GM21825 (cell line): Measurements from ENCODE around the gene CNTN6.
"Not testable (repeated sequence)": the region's sequence is repeated elsewhere in the genome, so short reads cannot be mapped to it uniquely, and the experiment has no call there.

ENCODE experiments used
- ATAC-seq: cut with Tn5 transposase; IDR thresholded peaks from one replicate; pipeline ENCODE4 v1.9.1; 2021; ENCODE audit warnings: mild to moderate bottlenecking, moderate library complexity; ENCODE audit not compliant: unreplicated experiment

Gene CNTN6

DNA sequence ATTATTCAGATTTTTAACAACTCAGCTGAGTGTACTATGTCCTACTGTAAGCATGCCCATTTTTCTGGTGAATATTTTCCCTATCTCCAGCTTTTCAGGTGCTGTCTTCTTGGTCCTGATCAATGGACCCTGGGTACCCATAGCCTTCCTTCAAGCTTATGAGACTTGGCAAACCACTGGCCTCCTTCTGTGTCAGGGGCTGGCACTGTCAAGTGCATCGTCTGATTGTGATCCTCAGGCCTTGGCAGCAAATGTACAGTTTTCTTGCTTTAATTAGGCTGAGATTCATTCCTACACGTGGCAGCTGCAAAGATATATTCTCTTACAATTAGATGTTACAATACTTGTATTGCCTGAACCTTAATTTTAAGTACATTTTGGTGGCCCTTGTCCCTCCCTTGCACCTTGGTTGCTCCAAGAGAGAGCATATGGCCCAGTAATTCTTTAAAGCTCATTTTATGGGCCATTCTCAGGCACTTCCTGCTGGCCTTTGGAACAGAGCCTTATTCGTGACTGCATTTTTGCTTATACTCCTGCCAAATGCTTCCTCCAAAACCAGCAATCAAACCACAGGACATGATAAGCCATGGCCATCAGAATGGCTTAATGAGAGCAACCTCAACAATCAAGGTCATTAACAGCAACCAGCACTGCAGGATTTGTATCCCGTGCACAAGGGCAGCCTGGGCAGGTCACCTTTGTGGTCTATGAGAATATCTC, 179.9 kb downstream of the CNTN6 start:
- no peak for ATAC-seq

DNA sequence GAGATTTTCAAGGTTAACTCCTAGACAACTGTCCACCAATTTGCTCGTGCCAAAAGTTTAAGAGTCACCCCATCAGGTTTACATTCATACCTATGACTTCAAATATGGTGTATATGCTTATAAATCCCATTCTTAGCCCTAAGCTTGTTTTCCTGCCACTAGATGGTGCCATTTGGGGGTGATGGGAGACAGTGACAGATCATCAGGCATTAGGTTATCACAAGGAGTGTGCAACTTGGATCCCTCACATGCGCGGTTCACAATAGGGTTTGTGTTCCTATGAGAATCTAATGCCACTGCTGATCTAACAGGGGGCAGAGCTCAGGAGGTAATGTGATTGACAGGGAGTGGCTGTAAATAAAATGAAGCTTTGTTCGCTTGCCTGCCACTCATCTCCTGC, 182.7 kb downstream of the CNTN6 start:
- ATAC-seq = no peak

DNA sequence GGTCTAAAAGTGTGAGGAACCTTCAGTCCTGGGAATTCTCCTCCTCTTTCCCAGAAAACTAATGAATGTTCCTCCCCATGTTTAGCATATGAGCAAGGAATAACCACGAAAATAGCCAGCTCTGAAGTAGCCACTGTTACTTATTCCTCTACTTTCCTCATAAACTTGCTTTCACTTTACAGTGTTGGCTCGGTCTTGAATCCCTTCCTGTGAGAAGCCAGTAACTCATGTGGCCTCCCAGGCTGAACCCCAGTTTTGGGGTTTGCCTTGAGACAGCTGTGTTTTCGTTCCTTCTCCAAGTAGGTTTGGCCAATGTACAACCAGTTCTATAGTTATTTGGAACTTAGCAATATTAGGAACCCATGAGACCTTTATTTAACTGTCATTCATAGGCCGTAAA, 195.0 kb downstream of the CNTN6 start:
- no peak for ATAC-seq

DNA sequence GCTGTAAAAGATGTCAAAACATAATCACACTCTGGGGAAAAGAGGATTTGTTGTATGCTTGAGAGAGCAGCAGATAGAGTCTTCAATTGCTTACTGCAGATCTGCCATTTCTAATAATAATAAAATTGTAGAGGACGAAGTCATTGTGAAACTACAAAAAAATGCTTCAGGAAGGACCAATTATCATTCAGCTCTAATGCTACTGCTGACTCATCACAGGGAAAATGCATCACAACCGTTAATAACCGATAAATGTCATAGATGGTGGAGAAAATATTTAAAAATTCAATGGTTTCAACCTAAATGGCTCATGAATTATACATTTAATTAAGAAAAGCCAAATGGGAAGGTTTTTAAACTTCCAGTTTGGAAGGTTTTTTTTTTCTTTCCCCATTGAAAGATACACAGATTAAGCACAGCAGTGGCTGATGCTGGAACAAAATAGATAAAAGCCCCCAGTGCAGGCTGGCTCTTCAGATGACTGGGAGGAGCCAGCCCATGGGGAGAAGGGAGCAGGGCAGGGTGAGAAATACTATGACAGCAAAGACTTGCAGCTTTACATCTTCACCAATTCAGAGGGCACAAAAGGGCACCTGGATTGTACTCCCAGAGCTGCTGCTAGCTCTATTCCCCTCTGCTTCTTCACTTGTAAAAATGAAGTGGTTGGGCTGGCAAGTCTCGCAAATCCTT, 196.1 kb downstream of the CNTN6 start:
- ATAC-seq = no peak

DNA sequence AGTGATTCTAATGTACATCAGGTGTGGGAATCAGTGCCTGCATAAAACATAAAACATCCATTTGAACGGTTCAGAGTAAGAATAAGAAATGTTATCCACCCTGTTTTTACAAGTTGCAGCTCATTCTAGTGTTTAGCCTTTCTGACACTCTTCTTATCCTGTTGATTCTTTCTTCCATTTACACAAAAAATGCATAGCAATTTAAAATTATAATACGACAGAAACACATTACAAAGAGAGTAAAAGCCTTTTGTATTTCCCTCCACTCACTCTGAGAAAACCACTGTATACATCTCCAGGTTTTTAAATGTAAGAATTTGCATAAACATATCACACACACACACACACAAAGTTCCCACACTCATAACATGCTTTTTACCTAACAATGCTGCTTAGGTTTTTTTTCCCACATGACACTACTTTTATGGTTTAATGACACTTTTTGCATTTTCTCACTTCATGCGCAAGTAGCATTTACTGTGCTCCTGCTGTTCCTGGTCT, 199.8 kb downstream of the CNTN6 start:
- ATAC-seq = no peak

DNA sequence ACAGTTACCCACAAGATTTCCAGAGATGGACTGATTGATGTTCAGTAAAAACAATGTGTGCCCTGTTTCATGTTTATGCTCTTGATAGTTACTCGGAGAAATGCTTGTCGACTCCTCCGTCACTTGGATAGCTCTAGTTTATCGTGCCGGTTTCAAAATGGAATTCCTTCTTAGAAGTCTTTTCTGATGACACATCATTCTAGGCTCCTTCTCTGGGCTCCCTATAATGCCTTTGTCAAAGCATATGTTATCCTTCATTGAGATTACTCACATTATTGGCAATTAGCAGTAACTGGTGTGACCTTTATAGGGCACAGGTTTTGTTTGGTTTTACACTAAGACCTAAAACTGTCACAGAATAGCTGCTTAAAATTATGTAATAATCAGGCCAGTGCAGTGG, 201.8 kb downstream of the CNTN6 start:
- ATAC-seq = no peak

DNA sequence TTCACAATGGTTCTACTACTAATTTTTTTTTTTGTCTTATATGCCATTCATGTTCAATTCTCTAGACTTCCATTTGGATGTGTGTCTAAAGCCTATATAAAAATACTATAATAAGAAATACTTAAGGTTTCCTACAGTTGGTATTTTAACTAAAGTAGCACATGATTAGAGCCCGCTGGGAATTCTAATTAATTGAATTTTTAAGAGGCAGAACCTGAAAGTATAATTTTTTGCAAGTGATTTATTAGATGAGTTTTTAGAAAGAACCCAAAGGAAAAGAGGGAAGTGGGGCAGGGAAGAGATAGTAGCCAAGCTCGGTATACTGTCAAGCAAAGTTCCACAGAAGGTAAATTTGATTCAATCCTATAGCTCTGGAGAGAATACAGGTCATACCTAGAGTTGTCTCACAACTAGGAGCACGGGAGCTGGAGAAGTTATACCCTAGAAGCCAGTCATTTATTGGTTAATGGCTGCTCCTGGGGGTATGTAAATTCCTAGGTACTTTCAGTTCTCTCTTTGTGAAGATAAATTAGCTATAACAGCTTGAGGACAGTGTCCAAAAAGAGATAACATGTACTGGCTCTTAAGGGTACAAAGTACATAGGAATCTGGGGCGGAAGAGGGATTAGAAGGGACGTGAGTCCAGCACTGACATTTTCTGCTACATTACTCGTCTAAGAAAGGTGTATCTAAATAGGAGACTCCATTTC, 225.6 kb downstream of the CNTN6 start:
- no peak for ATAC-seq

DNA sequence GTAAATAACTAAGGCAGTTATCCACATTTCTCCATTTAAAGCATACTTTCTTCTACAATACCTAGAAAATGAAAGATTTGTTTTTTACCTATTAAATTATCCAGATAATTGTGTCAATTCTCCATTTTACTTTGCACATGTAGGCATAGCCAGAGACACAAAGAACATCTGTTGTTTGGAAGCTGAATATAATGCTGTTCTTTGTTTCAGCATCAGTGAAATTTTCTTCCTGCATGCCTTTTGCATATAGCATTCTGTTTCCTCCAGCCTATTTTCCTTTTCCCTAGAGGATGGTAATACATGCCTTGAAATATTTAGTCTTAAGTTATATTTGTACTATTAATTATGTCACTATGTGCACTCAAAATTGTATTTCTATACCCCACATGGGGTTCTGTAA, 233.7 kb downstream of the CNTN6 start:
- ATAC-seq = no peak

DNA sequence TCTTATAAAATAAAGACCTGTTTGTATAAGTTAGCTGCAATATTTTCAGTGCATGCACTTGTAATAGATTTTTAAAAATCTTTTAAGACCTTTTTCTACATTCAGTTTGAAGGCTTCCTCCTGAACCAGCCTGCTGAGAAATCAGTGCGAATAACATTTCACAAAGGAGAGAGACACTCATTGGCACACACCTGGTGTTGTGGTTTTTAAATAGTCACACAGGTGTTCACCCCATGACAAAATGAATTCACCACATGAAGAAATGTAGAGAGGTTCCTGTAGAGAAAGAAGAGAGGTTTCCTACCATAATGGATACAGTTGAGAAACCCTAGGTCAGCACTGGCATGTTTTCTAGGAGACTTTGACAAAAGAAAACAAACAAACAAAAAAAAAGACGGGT, 237.3 kb downstream of the CNTN6 start:
- no peak for ATAC-seq

DNA sequence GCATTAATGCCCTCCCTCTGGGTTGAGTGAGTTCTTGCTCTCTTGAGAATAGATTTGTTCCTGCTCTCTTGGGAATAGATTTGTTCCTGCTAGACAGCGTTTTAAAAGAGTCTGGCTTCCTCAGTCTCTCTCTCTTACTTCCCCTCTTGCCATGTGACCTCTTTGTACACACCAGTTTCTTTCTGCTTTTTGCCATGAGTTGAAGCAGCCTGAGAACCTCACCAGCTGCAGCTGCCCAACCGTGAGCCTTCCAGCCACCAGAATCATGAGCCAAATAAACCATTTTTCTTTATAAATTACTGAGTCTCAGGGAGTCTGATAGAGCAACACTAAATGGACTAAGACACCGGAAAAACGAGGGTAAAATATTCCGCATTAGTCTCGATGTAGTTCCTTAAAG, 253.6 kb downstream of the CNTN6 start:
- ATAC-seq = no peak

DNA sequence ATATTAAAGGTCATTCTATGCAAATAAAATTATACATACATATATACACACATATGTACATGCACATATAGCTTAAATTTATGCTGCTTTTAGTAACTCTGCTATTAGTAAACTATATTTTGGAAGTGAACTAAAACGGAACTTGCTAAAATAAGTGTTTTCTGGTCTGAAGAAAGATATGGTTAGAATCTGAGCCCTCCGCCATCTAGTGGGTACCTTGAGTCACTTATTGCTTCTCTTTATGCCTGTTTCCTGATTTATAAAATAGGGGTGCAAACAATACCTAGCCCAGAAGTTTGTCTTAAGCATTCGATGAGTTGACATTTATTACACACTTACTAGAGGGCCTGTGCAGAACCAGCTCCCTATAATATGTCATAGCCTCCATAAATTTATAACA, 255.7 kb downstream of the CNTN6 start:
- no peak for ATAC-seq

DNA sequence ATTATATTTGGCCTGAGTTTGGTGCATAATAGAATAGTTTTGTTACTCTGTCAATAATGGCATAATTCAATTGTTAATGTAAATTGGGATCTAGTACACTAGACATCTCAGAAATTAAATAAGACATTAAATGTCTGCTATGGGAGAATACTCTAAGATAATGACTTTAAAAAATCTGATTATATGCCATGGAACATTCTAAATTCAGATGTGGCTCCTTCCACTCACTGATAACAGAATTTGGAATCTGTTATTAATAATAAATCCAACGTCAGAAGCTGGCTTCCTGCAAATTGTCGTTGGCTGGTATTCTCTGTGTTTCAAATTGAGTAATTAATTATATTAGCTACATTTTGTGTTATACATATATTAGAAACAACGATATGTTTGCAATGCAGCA, 258.1 kb downstream of the CNTN6 start:
- no peak for ATAC-seq

DNA sequence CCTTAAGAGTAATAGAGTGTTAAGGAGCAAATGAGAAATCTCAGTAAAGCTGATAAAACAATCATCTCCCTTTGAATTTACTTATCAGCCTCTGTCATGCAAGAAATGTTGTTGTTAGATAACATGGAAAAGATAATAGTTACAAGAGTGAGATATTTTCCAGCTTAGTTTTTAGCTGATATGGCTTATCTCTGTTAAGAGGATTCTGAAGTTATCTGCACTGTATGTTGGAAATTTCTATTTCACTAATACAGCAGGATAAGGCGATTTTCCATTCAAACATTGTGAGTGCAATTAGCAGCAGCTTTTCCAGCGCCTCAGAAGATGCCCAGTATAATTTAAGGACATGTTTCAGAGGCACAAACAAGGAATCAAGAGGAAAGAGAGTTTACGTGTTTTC, 262.9 kb downstream of the CNTN6 start:
- ATAC-seq = no peak

DNA sequence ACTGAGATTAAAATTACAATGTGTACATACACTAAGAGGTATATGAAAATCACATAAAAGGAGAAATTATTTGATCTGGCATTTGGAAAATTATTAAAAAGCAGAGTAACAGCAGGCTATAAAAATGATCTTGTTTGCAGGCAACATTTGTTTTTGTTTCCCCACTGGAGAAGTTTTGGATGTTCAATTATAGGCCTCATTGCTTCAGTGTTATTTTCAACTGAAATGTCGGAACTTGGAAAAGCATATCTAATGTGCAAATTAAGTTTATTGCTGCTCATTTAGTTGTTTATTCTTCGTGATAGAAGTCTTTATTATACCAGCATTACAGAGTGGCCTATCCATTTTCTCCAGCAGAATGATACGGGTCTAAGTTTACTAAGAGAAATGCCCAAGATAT, 263.3 kb downstream of the CNTN6 start:
- ATAC-seq = no peak

DNA sequence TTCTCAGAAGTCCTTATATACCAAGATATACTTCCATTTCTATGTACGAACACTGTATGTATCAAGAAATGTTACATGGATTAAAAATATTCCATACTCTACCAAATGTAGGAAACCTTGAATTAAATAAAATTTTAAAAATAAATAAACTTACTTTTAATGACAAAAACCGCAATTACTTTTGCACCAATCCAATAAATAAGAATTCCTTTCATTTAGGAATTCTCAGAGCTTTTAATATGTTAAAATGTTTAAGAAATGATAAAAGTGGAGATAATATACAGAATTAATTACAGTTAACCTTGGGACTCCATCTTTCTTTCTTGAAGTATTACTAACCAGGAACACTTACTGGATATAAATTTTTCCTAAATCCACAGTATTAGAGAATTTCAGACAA, 272.7 kb downstream of the CNTN6 start:
- no peak for ATAC-seq

DNA sequence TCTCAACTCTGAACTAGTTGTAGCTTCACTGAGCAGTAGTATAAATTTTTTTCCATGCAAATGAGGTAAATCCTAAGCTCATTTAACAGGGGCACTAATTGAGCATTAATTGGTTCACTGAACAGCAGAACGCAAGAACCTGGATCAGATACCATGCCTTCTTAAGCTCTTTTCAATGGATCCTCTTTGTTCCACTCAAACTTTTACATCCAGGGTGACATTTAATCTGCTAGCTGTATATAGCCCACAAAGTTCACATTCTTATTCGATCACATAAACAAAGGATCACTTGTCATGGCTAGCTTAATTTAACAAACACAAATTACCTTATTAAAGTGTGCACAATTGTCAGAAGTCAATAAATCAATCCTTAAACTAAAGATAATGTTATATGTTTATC, 281.6 kb downstream of the CNTN6 start:
- ATAC-seq = no peak

DNA sequence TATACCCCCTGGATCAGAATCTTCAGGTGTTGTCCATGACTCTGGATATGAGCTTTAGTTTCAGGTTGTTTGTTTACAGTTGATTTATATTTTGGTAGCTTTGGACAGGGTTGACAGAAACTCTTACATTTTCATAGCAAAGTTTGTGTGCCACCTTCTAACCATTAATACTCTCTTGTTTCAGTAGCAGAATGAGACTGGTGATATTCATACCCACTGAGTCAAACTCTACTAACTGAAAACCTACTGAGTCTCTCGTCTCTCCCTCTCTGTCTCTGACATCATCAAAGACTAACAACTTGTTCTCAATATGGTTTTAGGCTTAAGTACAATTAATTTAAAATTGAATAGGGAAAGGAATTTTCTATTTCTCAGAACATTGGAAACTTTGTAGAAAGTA, 282.3 kb downstream of the CNTN6 start:
- no peak for ATAC-seq

DNA sequence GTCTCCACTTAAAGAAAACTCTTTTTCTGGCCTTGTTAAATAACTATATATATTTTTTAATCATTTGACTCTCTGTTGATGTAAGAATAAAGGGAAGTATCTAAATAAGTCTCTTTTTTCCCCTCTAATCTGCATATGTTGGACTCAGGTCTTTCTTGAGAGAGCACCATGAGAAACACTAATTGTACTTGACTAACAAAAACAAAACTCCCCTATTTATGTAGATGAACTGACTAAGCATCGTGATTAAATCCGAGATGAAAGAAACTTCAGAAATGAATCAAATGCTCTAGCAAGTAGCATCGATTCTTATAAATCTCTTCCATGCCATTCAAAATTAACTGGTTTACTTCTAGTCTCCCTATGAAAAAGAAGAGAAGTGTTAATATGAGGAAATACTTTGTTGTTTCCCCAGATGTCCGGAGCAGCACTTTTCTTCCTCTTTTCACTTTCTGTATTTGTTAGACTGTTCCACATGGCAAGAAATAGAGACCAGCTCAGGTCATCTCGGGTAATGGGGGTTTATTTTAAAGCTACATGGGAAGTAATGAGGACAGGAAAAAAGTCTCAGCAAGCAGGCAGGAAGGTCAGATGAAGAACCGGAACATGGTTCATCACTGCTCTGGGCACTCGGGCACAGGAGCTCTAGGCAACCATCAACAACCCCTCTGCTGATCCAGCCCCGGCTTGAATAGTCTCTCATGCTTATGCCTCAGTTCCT, 288.3 kb downstream of the CNTN6 start:
- peak; percentile 89 for ATAC-seq

DNA sequence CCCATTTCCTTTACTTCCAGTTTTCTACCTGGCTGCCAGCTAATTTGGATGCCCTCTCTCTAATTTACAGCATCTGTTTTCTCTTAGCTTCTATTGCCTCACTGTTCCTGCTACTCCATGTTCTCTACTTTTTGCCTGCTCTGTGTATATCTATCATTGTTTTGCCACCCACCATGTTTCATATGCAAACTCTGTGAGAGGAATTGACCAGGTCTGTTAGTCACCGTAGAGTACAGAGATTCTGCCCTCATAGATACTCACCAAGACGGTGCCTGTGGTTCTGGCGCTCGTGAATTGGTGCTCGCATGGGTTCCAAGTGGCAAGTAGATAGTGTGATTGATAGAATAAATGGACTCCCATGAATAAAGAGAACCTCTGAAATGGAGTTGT, 288.8 kb downstream of the CNTN6 start:
- peak; percentile 48 for ATAC-seq

DNA sequence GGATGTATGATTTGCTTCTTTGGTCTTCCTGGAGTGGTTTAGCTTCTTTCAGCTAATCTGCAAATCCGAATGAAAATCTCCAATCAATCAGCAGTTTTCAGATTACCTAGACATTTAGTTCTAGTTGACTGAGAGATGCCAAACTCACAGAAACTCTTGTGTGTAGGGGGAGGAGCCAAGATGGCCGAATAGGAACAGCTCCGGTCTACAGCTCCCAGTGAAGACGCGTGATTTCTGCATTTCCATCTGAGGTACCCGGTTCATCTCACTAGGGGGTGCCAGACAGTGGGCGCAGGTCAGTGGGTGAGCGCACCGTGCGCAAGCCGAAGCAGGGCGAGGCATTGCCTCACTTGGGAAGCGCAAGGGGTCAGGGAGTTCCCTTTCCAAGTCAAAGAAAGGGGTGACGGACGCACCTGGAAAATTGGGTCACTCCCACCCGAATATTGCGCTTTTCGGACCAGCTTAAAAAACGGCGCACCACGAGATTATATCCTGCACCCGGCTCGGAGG, 294.6 kb downstream of the CNTN6 start:
- not testable (repeated sequence) for ATAC-seq

DNA sequence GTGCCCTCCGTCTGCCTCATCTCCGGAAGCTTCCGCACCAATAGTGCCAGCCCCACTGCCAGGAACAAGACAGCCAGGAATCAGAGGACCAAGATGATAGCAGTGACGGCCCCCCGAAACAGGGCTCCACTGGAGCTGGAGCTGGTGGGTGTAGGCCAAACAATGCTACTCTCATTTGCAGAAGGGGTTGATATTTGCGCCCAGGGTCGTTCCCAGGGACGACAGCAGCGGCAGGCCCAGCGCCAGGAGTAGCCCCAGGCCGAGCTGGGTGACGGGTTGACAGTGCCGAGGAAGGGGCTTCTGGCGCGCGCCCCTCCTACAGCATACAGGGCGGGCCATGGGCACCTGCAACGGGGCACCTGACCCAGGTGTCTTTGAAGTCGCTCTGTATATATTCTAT, 301.4 kb downstream of the CNTN6 start:
- ATAC-seq = no peak
